H1 (cell line): ENCODE results near the gene DDX51.

Experiments used
- ASH2L ChIP-seq: fragments of 200-600, 300-600 bp; sonication (generic); IDR thresholded peaks from one replicate; pipeline ENCODE4 v1.7.1; 2017; ENCODE audit warnings: low read length
- BRCA1 ChIP-seq: IDR thresholded peaks from 2 replicates; pipeline ENCODE4 v1.6.1; 2012; ENCODE audit warnings: low read depth, low read length, improper control_type of control experiment
- CTCF ChIP-seq, 3 experiments: IDR thresholded peaks; 1 replicate in 2 of 3; 2 replicates in 1 of 3; pipeline versions ENCODE4 v1.5.1 to v1.6.1; 2011; ENCODE audit warnings: low read length in 3 of 3, mild to moderate bottlenecking in 3 of 3, inconsistent platforms in 2 of 3, low read depth in 1 of 3, moderate library complexity in 1 of 3; ENCODE audit not compliant: insufficient read depth in 1 of 3; ENCODE audit errors: control extremely low read depth in 1 of 3
- EZH2 ChIP-seq: fragments of 200-600 bp; sonication (generic); IDR thresholded peaks from 2 replicates; pipeline ENCODE4 v1.7.1; 2012; ENCODE audit warnings: low read depth, mild to moderate bottlenecking, moderate library complexity, low read length, inconsistent platforms; ENCODE audit not compliant: severe bottlenecking
- HDAC2 ChIP-seq, 2 experiments: fragments of 300-600 bp in 1 of 2; sonication (generic) in 1 of 2; IDR thresholded peaks; 2 replicates each; pipeline ENCODE4 v1.6.1; 2011 to 2012; ENCODE audit warnings: low read depth in 2 of 2, low read length in 2 of 2, mild to moderate bottlenecking in 2 of 2, moderate library complexity in 2 of 2, borderline replicate concordance in 1 of 2, inconsistent platforms in 1 of 2
- POLR2A ChIP-seq, 2 experiments: IDR thresholded peaks; 1 replicate in 1 of 2; 2 replicates in 1 of 2; pipeline ENCODE4 v1.6.1; 2011; ENCODE audit warnings: low read depth in 2 of 2, low read length in 2 of 2, mild to moderate bottlenecking in 2 of 2; ENCODE audit errors: control extremely low read depth in 1 of 2
- POLR2AphosphoS5 ChIP-seq: IDR thresholded peaks from 2 replicates; pipeline ENCODE4 v1.6.1; 2011; ENCODE audit warnings: low read depth, low read length
- RFX5 ChIP-seq: IDR thresholded peaks from 2 replicates; pipeline ENCODE4 v1.6.1; 2011; ENCODE audit warnings: low read depth, low read length, improper control_type of control experiment, borderline replicate concordance
- RNF2 ChIP-seq: fragments of 200-900, 300-1000 bp; sonication (generic); IDR thresholded peaks from 2 replicates; pipeline ENCODE4 v1.7.1; 2016; ENCODE audit warnings: borderline replicate concordance, low read depth, mild to moderate bottlenecking, antibody characterized with exemption, low read length; ENCODE audit not compliant: poor library complexity, severe bottlenecking; ENCODE audit errors: missing control alignments
- TAF1 ChIP-seq: IDR thresholded peaks from 2 replicates; pipeline ENCODE4 v1.6.1; 2011; ENCODE audit warnings: mild to moderate bottlenecking, low read depth, low read length
- TEAD4 ChIP-seq: IDR thresholded peaks from 2 replicates; pipeline ENCODE4 v1.6.1; 2012; ENCODE audit warnings: low read depth, low read length, inconsistent platforms, mixed read lengths
- ZNF274 ChIP-seq: IDR thresholded peaks from 2 replicates; pipeline ENCODE4 v1.7.0; 2012; ENCODE audit warnings: low read length, borderline replicate concordance; ENCODE audit errors: extremely low read depth

GRCh38 chr12:132148368-132149045 is 4.4 kb upstream of the DDX51 start:
- no peak for TF ChIP-seq RFX5
- no peak for TF ChIP-seq POLR2AphosphoS5
- TF ChIP-seq ZNF274: no peak
- TF ChIP-seq CTCF (IDR thresholded peaks at IDR 0.05; ENCODE audit: control extremely low read depth in 1 of 3, insufficient read depth in 1 of 3, low read depth in 1 of 3, low read length in 3 of 3): no peak
- no peak for TF ChIP-seq TEAD4
- TF ChIP-seq POLR2A (IDR thresholded peaks at IDR 0.05; ENCODE audit: control extremely low read depth in 1 of 2, low read depth in 2 of 2, low read length in 2 of 2): no peak
- no peak for TF ChIP-seq TAF1
- TF ChIP-seq ASH2L: no peak
- TF ChIP-seq HDAC2 (IDR thresholded peaks at IDR 0.05; ENCODE audit: borderline replicate concordance in 1 of 2, low read depth in 2 of 2, low read length in 2 of 2): no peak
- no peak for TF ChIP-seq BRCA1
- no peak for TF ChIP-seq RNF2
- TF ChIP-seq EZH2: no peak
